Measurements from ENCODE around the gene RAB20.

- TF ChIP-seq CTCF (IDR thresholded peaks at IDR 0.05), result no peak
- TF ChIP-seq EZH2 (IDR thresholded peaks at IDR 0.05; ENCODE audit: borderline replicate concordance, insufficient read depth, low read depth, low read length, poor library complexity, severe bottlenecking), result no peak
Measured at GRCh38 chr13:110581506-110582185, 20.1 kb upstream of the RAB20 start.
